NOMO-1 treated with DMSO at 0.1 percent for 48 hours (cell line): Measurements from ENCODE around the gene EMC8.
"Not testable (repeated sequence)": the region's sequence is repeated elsewhere in the genome, so short reads cannot be mapped to it uniquely, and the experiment has no call there.

Experiments
- DNase-seq: peaks from one replicate; lab custom pipeline; 2025; ENCODE audit not compliant: unreplicated experiment; lab: John Stamatoyannopoulos, UW

The EMC8 gene

DNA sequence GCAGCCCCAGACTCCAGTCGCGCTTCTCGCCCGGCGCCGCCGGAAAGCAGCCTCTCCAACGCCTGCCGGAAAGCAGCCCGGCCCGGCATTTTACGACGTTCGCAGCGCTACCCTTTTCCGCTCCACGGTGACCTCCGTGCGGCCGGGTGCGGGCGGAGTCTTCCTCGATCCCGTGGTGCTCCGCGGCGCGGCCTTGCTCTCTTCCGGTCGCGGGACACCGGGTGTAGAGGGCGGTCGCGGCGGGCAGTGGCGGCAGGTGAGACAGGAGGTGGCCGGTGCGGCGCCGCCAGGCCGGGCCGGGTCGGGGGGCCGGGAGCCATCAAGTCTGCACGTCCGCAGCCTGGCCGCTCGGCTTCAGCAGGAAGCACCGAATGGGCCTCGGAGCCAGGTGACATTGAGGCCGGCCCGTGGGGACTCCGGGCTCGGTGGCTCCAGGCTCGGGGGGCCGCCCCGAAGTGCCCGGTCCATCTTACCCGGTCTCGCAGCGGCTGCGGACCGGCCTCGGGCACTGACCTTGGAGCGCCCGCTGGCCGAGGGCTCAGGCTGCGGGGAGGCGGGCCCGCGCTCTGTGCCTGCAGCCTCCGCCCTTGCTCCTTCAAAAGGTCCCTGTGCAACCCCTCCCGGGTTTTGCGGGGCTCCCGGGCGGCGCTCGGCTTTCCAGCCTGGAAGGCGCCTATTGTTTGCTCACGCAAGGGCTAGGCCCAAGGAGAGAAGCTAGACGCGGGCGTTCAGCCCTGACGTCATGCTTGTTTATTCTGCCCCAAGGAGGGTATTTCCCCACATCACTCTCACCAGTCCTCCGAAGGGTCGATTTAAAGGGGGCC, at the start of gene EMC8, which contains the start of gene COX4I1:
EMC8 (minus strand) TSS at position 48 of the 824 bp plus-strand sequence. CDS start 249 bp downstream, outside the sequence.
COX4I1 (plus strand) TSS at position 199 of the 824 bp plus-strand sequence. CDS start 1,511 bp downstream, outside the sequence.
- DNase-seq, result peak; percentile 88

GRCh38 chr16:85848986-85849385, 49.6 kb upstream of the EMC8 start:
- DNase-seq, result no peak

DNA sequence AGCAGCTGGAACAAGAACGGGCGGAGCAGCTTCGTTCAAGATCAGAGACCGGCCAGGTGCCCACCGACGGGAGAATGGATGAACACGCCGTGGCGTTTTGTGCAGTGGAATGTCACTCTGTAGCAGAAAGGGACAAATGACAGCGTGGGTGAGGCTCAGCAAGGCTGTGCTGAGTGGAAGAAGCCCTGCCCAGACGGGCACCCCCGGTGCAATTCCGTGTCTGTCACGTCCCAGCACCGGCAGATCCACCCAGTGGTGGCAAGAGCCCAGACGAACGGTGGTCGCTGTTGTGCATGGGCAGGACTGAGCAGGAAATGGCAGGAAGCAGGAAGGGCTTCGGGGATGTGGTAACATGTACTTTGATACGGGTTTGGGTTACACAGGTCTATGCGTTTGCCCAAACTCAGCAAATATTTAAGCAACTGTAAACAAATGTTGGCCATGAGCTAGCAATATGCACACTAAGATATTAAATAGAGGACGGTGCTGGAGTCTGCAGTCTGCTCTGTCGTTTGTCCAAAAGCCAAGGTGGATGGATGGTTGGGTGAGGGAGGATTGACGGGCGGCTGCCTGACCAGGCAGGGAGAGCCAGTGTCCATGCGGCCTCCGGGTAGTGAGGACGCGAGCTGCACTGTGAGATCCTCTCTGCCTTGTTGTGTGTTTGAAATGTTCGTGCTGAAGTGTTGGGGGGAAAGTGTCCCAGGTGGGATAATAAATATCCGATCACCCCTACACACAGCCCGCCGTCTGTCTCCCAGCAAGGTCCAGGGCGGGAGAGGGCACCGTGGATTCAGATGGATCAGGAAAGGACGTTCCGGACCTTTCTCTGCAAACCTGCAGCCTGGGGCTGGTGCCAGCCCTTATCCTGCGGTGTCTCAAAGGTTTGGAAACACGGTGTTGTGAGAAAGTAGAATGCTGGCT, 48.6 kb upstream of the EMC8 start:
- DNase-seq, result peak; percentile 17

GRCh38 chr16:85847036-85847435, 47.7 kb upstream of the EMC8 start:
- no peak for DNase-seq

GRCh38 chr16:85846461-85846860, 47.1 kb upstream of the EMC8 start:
- DNase-seq, result no peak

GRCh38 chr16:85845266-85845665, 45.9 kb upstream of the EMC8 start:
- no peak for DNase-seq

GRCh38 chr16:85844786-85845185, 45.4 kb upstream of the EMC8 start:
- DNase-seq, result peak; percentile 35

DNA sequence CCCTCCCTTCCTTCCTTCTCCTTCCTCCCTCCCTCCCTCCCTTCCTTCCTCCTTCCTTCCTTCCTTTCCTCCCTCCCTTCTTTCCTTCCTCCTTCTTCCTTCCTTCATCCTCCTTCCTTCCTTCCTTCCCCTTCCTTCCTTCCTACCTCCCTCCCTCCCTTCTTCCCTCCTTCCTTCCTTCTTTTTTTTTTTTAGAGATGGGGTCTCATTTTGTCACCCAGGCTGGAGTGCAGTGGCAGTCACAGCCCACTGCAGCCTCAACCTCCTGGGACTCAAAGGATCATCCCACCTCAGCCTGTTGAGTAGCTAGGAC, 44.8 kb upstream of the EMC8 start:
- no peak for DNase-seq

- no peak for DNase-seq
Measured at GRCh38 chr16:85843471-85844168, 44.3 kb upstream of the EMC8 start.

DNA sequence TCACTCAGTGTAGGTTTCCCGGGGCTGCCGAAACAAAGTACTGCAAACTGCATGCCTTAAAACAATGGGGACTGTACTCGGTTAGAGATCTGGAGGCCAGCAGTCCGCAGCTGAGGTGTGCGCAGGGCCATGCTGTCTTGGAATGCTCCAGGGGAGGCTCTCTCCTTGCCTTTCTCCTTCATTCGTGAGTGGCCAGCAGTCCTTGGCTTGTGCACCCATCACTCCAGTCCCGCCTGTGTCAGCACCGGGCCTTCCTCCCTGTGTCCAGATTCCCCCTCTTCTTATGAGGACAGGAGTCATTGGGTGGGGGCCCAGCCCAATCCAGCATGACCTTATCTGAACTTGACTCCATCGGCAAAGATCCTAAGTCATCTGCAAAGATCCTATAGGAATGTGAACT, 43.5 kb upstream of the EMC8 start:
- DNase-seq, result no peak

DNA sequence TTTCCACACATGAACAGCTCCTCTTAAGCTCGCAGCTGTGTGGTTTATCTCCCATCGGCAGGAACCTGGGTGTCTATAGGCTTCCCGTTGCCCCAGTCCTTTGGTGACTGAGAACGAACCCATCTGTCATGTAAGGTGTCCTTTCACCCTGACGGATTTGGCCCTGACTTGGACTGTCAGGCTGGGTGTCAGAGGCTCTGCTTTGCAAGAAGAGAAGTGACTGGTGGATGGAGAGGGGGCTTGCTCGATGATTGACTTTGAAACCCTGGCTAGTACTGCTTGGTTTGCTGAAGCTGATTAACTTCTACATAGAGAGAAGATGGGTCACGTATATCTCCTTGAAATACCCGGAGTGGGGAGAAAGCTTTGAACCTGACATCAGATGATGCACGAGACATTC, 43.1 kb upstream of the EMC8 start:
- DNase-seq, result no peak

GRCh38 chr16:85840801-85841200, 41.5 kb upstream of the EMC8 start:
- DNase-seq, result no peak

DNA sequence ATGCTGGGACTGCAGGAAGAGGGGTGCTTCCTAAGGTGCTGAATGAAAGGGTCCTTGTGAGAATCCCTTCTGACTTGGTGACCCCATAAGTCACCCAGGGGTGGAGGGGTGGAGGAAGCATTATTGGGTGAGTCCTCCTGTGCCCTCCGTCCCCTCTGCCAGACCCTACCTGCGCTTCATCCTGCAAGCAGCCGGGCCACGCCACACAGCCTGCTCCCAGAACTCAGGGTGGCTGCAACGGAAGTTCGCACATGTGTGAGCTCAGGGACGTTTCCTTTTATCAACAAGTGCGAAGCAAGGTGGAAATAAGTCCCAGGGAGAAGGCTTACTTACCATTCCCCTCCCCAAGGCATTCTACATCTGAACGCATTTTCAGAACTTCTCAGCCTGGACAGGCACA, 41.1 kb upstream of the EMC8 start:
- DNase-seq, result no peak

GRCh38 chr16:85839681-85840240, 40.4 kb upstream of the EMC8 start:
- no peak for DNase-seq

DNA sequence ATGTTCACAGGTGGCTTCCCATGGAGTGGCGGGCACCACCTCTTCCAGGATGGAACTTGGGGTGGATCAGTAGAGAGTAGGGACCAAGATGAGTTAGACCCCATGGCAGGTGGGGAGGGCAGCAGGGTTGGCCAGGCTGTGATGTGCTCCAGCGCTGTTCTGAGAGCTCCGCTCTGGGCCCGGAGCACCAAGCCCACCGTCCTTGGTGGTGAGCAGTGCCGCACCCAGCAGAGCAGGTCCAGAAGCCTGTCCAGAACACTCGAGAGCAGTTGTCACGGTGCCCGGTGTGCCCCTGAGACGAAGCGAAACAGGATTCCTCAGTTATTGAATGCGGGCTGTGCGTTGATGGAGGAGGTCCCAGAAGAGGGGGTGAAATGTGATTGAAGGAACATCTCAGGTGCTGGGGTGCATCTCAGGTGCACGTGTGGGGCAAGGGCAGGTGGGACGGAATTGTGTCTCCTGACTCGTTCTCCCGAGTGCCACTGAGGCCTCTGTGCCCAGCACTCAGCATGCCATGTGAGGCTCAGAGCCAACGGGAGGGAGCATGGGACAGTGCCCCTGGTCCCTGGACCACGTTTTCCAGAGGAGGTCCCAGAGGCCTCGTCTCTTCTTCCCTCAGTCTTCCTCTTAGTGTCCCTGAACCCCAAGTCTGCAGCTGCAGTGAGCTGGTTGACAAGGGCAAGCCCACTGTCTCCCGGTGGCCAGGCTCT, 39.7 kb upstream of the EMC8 start:
- no peak for DNase-seq

- peak; percentile 96 for DNase-seq
Measured at GRCh38 chr16:85838381-85838780, 39.0 kb upstream of the EMC8 start.

DNA sequence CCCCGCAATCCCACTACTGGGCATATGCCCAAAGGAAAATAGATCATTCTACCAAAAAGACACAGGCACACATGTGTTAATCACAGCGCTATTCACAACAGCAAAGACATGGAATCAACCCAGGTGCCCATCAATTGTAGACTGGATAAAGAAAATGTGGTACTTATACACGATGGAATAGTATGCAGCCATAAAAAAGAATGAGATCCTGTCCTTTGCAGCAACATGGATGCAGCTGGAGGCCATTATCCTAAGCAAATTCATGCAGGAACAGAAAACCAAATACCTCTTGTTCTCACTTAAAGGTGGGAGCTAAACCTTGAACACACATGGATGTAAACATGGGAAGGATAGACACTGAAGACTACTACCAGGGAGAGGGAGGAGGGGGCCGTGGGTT, 38.3 kb upstream of the EMC8 start:
- not testable (repeated sequence) for DNase-seq

GRCh38 chr16:85836706-85837582, 37.6 kb upstream of the EMC8 start:
- DNase-seq, result peak; percentile 75

DNA sequence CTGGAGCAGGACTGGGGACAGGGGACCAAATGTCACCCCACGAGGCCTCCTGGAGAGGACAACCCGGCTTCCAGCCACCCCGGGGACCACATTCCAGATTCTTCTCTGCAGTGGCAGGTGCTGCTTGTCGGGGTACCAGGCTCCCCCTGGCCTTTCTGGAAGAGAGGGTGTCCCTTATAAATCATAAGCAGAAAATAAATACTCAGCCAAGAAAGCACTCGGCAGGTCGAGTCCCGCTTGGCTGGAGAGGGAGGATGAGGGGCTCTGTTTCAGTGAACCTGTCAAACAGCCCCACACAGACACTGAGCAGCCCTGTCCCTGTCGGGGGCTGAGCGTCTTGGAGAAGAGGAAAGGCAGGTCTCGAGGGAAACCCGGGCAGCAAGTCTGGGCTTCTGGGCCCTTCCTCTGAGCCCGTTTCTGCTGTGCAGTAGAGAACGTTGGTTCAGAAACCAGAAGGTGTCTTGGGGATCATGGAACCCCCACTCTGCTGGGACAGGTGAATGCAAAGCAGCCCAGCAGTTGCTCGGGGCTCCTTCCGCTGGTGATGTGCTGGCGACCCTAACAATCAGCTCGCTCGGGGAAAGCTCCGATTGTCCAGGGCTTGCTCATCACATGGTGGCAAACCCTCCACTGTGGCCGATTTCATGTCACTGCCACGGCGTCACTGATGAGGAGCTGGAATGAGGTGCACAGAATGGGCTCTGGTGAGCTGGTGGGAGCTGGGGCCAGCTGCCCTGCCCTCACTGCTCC, 36.8 kb upstream of the EMC8 start:
- DNase-seq, result no peak
